ENCODE results near the gene OR4C16.

GRCh38 chr11:55571828-55572227, at the start of gene OR4C16:
- TF ChIP-seq CTCF (IDR thresholded peaks at IDR 0.05) (no peak), POLR2A (IDR thresholded peaks at IDR 0.05) (no peak), EP300 (IDR thresholded peaks at IDR 0.05) (no peak)

Data from ovary (tissue), 3 donors.